HG02678 (cell line): ENCODE results near the gene GKAP1.
"Not testable (repeated sequence)": the region's sequence is repeated elsewhere in the genome, so short reads cannot be mapped to it uniquely, and the experiment has no call there.

Experiments
- ATAC-seq: cut with Tn5 transposase; IDR thresholded peaks from one replicate; pipeline ENCODE4 v1.9.1; 2021; ENCODE audit warnings: mild to moderate bottlenecking, moderate library complexity; ENCODE audit not compliant: unreplicated experiment

Gene GKAP1

DNA sequence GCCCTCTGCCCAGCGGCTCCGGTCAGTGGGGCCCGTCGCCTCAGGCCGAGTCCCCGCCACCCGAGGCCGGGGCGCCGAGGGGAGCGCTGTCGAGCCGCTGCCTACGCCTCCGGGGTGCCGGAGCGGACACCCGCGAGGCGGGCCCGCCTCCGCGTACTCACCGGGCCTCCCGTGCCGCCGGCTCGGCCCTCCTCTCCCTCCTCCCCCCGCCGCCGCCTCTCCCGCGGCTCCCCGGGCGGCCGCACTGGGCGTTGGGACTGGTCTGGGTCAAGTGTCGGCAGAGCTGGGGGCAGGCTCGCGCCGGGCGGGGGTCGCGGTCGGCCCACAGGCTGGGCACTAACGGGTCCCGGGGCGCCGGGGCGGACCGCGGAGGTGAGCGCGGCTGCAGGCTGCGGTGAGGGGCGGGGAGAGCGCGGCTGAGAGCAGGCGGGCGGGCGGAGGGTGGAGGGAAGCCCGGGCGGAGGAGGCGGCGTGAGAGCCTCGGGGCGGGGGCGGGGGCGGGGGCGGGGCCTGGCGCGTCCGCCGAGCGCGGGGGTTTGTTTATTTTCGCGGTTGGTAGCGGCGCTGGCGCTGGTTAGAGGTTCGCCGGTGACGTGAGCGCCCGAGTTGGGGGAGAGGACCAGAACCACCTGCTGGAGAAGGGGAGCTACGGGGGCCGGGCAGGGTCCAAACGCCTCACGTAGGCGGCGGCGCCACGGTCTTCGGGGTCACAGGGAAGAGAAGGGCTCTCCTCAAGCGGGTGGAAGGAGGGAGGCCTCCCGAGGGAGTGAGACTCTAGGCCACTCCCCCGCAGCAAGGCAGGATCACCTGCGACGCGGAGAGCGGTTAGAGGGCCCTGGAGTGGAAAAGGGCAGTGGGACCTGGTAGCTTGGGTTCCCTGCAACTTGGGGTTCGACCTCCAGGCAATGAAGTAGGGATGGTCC, at the start of gene GKAP1:
Gene GKAP1 (minus strand): TSS at position 414 of the 923 bp plus-strand sequence. CDS start 11,252 bp downstream, outside the sequence.
- ATAC-seq = peak; percentile 81

DNA sequence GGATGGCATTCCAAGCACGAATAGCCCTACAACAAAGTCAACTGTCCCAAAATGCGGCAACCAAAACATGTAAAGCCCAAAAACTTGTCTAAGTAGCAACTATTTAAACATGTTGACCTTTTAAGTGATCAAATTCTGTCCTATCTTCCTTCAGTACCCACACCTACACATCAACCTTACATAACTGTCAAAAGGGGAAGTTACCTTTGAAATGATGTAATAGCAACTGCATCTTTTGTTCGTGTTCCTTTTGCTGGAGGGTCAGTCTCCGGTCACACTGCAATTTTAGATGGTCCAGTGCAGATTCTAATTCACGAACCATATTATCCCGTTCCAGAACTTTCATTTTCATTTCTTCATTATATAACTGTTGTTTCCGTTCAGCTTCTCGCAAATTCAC, 32.3 kb upstream of the GKAP1 start:
- not testable (repeated sequence) for ATAC-seq

DNA sequence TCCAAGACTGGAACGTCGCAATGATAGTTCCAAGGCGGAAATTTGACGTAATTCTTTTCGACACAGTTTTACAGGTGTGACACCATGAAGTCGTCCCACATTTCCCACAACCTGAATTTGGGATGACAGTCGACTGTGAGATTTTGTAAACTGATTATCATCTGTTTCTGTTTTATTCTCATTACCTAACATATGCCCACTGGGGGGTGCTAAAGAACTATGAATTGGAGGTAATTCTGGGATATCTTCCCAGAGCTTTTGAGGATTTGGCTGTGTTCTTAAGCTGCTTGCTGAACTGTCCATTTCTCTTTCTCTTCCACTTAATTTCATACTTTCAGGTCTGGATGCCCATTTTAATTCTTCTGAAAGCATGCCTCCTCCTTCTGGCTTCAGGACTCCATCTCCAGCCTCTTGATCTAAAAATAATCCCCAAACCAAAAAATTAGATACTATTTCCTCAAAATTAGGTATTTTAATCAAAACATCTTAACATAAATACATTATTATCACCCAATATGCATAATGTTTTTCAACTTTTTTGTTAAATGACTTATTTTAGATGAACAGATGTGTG, 19.6 kb upstream of the GKAP1 start:
- not testable (repeated sequence) for ATAC-seq

DNA sequence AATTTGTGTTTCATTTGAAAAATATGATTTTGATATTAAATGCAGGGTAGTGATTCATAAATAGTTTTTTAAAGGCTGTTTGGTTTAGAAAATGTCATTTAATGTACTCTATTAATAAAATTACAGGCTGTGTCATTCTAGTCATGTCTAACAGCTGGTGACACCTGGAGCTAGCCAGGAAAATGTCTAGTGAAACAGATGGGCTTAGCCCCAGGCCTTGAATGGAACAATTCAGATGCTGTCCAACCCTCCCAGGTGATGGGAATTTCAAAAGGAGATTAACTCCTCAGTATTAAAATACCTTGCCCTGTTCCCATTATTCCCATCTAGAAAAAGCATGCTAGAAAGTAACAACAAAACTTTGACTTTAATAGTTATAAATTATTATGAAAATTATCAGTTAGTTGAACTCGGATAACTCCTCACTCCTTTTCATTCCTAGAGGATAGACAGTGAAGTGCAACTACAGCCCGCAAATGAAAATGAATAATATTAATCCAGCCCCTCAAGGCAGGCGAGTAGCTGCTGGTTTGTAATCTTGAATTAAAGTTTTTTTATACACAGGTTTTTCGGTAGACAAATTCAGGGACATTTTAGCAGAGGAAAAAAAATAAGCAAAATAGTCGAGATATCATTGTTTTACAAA, 13.0 kb upstream of the GKAP1 start:
- not testable (repeated sequence) for ATAC-seq

DNA sequence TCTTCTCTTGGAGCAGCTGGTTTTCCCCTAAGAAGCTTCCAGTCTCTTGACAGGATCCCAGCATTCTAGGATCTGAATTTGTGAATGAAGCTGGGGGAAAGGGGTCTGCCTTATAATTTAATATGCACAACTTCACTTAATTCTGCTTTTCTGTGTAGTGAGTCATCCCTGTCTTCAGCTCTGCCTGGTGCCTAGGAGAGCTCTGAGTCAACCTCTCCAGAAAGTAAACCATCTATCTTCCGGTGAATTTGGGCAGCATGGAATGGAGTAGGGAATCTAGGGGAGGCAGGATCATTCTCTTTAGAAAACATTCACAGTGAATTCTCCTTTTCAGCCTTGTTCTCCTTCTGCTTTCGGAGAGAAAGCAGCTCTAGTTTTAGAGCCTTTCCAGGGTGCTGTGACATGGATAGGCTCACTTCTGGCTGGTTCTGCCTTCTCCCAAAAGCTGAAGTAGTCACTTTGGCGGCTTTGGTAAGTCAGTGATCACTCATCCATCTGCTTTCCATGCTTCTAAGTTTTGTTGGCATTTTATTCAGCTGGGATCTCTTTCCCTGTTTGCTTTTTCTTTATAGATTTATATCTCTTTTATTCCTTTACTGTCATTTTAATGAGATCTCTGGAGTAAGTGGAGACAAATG, 7.5 kb upstream of the GKAP1 start:
- not testable (repeated sequence) for ATAC-seq

DNA sequence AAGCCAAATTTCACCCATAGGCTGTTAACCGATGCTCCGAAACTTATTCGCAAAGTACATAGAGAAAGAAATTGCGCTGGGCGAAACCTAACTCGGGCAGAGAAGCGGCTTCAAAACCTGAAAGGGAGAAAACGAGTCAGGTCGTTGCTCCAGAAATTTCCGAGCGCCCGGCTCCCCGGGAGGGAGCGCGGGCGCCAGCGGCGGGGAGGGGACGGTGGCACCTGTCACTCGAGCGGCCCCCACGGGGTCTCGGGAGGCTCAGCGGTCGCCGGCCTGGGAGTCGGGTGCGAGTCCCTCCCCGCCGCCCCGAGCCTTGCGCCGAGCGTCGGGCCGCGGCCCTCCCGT, 586 bp downstream of the GKAP1 start:
- not testable (repeated sequence) for ATAC-seq

DNA sequence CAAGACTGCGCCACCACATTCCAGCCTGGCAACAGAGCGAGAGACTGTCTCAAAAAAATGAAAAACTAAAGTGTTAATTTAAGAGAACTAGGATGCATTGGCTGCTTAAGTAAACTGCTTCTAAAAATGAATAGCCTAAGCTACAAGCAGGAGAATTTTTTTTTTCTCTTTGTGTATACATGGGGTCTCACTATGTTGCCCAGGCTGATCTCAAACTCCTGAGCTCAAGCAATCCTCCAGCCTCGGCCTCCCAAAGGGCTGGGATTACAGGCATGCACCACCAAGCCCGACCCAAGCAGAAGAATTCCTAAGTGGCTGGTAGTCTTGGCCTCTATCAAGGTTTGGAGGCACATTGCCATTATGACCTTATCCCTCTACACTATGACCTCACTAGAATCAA, 2.4 kb downstream of the GKAP1 start:
- ATAC-seq = not testable (repeated sequence)

DNA sequence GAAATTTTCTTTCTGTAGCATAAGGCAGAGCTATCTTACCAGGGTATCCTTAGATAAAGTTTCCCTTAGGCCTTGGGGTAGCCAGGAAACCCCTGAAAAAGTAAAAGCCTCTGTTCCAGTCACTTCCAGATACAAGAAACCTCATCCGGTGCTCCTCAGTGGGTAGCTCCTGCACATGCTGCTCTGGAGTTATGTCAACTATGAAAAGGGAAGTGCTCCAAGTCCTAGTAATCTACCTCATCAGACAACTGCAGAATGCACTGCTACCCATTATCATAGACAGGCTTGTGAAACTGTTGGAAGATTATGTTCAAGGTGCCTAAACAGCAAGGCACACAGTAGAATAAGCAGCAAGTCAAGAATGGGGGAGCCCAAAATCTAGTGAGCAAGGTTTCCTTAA, 8.4 kb downstream of the GKAP1 start:
- ATAC-seq = not testable (repeated sequence)

DNA sequence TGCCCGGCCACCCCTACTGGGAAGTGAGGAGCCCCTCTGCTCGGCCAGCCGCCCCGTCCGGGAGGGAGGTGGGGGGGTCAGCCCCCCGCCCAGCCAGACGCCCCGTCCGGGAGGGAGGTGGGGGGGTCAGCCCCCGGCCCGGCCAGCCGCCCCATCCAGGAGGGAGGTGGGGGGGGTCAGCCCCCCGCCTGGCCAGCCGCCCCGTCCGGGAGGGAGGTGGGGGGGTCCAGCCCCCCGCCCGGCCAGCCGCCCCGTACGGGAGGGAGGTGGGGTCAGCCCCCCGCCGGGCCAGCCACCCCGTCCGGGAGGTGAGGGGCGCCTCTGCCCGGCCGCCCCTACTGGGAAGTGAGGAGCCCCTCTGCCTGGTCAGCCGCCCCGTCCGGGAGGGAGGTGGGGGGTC, 13.1 kb downstream of the GKAP1 start:
- ATAC-seq = not testable (repeated sequence)

DNA sequence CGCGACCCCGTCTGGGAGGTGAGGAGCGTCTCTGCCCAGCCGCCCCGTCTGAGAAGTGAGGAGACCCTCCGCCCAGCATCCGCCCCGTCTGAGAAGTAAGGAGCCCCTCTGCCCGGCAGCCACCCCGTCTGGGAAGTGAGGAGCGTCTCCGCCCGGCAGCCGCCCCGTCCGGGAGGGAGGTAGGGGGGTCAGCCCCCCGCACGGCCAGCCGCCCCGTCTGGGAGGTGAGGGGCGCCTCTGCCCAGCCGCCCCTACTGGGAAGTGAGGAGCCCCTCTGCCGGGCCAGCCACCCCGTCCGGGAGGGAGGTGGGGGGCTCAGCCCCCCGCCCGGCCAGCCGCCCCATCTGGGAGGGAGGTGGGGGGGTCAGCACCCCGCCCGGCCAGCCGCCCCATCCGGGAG, 13.6 kb downstream of the GKAP1 start:
- not testable (repeated sequence) for ATAC-seq

DNA sequence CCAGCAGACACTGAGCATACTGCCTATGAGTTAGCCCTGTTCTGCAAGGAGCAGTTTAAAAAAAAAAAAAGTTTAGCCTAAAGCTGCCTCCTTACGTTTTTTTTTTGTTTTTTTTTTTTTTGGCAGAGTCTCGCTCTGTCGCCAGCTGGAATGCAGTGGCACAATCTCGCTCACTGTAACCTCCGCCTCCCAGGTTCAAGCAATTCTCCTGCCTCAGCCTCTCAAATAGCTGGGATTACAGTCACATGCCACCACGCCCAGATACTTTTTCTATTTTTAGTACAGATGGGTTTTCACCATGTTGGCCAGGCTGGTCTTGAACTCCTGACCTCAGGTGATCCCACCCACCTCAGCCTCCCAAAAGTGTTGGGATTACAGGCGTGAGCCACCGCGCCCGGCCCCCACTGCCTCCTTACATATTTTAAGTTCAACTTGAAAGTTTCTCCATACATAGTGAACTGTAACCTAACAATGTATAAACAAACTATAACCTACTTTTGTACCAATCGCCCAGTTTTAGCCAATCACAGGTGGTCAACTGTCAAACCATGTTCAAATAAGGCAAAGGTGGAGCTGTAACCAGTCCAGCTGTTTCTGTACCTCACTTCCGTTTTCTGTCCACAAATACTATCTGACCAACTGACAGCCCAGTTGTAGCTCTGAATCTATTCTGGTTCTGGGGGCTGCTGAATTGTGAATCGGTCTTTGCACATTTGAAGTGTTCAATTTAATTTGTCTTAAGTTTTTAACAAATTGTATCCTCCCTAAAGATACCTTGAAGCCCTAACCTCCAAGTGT, 17.1 kb downstream of the GKAP1 start:
- no peak for ATAC-seq

DNA sequence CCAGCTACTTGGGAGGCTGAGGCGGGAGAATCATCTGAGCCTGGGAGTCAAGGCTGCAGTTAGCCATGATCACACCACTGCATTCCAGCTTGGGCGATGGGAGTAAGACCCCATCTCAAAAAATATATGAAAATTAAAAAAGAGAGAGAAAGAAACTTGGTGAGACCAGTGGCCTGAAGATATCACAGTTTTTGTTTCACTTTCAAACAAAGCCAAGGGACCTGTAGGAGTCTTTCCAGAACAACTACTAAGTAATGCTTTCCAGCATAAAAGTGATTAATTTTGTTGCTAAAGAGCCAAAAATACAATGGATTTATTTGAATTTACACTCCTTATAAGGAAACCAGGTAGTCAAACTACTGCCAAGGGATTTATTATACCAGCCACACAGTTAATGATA, 23.5 kb downstream of the GKAP1 start:
- peak; percentile 45 for ATAC-seq

DNA sequence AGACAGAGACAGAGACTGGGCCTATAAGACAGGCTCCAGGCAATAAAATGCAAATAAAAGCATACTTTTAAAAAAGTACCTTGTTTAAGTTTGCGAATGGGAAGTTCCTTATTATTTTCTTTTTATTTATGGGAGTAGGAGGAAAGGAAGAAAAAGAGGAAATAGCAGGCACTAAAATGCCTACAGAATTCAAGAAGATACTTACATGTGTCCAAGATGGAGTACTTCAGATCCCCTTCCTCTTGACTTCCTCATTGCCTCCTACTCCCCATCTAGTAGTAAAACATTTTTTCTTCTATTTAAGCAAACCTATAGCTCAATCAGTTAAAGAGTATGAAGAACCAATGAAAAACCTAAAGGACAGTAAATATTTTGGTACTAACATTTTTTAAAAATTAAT, 24.8 kb downstream of the GKAP1 start:
- no peak for ATAC-seq

DNA sequence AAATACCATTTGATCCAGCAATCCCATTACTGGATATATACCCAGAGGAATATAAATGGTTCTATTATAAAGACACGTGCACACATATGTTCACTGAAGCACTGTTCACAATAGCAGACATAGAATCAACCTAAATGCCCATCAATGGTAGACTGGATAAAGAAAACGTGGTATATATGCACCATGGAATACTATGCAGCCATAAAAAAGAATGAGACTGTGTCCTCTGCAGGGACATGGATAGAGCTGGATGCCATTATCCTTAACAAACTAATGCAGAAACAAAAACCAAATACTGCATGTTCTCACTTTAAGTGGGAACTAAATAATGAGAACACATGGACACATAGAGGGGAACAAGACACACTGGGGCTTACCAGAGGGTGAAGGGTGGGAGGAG, 39.4 kb downstream of the GKAP1 start:
- no peak for ATAC-seq

DNA sequence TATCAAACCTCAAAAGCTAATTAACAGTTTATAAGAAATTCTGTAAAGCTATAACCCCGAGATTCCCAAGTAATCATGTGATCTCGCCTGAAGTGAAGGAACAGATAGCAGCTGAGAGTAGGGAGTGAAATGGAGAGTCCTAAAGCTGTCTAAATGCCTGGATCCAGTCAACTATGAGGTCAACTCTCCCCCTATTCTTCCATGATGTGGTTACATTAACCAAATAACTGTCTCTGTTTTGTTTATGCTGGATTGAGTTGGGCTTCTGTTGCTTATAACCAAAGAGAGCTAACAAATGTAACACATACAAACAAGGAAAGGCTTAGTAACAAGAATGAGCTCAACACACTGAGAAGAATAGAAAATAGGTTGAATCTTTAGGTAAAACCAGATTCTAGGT, 41.6 kb downstream of the GKAP1 start:
- ATAC-seq = no peak

DNA sequence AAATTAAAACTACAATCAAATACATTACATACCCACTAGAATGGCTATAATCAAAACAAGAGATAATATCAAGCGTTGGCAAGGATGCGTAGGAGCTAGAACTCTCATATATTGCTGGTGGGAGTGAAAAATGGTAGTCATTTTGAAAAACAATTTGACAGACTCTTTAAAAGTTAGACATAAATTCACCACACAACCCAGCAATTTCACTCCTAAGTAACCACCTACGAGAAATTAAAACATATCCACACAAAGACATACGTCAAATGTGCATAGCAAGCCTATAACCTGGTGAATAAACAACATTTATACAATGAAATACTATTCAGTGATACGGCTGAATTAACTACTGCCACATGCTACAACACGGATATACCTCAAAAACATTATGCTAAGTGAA, 44.7 kb downstream of the GKAP1 start:
- ATAC-seq = no peak

DNA sequence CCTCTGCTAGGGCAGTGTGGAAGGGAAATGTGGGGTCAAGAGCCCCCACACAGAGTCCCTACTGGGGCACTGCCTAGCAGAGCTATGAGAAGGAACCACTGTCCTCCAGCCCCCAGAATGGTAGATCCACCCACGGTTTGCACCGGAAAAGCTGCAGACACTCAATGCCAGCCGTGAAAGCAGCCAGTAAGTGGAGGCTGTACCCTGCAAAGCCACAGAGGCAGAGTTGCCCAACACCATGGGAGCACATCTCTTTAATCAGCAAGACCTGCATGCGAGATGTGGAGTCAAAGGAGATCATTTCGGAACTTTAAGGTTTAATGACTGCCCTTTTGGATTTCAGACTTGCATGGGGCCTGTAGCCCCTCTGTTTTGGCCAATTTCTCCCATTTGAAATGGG, 52.2 kb downstream of the GKAP1 start:
- no peak for ATAC-seq

DNA sequence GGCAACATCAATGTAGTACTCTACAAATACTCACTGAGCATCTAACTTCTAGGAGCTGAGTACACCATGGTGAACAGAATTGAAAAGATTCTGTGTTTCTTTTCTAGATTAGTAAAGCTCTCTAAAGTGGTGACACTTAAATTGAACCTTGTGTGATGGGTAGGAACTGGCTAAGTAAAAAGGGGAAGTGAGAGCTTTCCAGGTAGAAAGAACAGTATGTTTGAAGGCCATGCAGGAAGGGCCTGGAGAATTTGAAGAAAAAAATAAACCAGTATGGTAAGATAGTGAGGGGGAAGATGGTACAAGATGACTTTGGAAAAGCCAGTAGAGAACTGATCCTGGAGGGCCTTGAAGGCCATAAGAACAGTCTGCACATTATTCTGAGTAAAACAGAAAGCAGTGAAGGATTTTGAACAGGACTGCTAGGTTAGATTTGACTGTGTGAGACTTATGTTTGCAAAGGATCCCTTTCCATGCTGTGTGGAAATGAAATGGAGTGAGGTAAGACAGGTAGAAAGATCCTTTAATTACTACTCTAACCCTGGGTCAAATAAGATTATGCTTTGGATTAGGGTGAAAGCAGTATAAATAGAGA, 63.1 kb downstream of the GKAP1 start:
- peak; percentile 82 for ATAC-seq

DNA sequence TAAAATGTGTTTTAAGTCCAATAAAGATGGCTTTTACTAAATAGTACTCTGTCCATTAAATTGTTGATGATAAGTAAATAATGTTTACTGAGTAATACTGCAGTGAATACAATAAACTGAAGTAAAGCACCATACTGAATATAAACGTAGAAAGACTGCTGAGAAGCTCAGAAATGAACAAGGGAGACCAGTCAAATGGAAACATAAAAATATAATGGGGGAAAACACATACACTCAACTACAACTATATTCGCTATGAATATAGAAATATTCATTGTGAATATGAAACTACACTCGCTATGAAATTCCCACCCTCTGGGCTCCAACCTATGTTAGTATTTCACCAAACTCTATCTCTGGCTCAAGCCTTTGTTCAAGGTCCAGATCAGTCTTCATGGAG, 67.9 kb downstream of the GKAP1 start:
- ATAC-seq = no peak

DNA sequence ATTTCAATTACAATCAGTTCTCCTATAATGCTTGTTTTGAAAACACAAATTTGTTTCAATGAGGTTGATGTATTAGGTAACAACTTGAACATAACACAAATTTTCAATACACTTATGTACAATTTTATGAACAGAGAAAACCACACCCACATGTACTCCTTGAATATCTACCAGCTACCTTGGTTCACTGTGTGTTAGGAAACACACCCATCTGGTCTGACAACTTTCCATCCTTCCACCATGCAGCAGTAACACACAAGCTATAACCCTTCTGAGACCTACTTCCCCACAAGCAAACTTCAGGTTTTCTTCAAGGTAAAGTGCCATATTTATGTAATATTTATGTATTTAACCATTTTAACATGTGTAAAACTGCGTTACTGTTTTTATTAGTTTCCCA, 73.4 kb downstream of the GKAP1 start:
- no peak for ATAC-seq
